Measurements from ENCODE around the gene AHDC1. TPM values are rescaled to one million over a fixed set of nuclear protein-coding genes. Genes with fewer than 3 reads are reported as not detected.

AHDC1 gene
- total RNA-seq, 4 donors from 2014 or later = 7.5 to 12.9 (median 8.2) TPM

DNA sequence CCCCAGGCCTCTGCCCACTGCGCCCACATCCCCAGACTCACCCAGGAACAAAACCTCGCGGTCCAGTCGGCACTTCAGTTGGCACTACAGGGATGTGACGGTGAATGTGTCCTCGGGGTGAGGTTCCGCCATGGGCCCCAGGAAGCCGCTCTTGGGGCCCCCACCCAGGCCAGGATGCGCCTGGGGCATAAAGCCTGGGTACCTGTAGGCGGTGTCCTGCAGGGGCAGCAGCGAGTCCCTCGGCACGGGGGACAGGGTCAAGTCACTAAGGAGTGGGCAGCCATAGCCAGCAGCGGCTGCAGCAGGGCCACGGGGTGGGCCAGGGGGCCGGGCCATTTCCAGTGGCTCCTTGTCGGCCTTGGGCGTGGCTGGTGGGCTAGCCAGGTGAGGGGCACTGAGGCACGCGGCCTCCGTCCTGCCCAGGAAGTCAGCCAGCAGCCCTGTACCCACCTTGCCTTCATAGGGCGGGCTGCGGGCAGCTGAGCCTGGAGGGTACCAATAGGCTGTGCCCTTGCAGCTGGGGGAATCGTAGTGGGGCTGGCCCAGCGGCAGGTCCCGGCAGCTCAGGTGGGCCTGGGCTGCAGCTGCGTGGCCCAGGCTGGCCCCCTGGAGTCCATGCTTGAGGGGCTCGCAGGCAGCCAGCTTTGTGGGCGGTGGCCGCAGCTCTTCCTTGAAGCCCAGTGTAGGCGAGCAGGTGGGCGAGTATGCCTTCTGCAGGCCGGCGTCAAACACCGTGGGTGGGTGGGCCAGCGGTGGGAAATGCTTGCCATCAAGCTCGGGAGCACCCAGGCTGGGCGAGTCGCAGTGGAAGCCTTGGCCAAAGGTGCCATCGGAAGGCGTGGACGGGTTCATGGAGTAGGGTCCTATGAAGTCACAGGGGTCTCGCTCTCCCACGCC is 56.5 kb downstream of the AHDC1 start:
- DNase-seq (ENCODE audit: low spot score) (no peak), ATAC-seq (ENCODE audit: low FRiP score) (no peak)
- TF ChIP-seq, protein P1, sequence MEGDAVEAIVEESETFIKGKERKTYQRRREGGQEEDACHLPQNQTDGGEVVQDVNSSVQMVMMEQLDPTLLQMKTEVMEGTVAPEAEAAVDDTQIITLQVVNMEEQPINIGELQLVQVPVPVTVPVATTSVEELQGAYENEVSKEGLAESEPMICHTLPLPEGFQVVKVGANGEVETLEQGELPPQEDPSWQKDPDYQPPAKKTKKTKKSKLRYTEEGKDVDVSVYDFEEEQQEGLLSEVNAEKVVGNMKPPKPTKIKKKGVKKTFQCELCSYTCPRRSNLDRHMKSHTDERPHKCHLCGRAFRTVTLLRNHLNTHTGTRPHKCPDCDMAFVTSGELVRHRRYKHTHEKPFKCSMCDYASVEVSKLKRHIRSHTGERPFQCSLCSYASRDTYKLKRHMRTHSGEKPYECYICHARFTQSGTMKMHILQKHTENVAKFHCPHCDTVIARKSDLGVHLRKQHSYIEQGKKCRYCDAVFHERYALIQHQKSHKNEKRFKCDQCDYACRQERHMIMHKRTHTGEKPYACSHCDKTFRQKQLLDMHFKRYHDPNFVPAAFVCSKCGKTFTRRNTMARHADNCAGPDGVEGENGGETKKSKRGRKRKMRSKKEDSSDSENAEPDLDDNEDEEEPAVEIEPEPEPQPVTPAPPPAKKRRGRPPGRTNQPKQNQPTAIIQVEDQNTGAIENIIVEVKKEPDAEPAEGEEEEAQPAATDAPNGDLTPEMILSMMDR (IDR thresholded peaks at IDR 0.05) = no peak

DNA sequence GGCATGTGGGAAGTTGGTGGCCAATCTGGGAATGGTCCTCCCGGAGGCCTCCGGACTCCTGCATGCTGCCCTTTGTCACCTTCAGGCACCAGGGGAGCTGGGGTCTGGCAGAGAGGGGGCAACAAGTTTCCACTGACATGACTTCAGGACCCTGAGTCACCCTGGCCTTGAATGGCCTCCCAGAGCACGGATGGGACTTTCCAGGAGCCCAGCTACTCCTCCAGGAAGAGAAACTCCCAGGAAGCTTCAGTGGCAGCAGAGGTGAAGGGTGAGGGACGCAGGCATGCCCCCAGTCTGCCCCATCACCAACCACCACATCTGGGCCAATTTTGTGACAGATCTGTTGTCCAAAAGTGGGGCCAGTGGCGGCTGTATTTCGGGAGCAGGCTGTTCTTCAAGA is 58.1 kb downstream of the AHDC1 start:
- peak; percentile 24 for ATAC-seq (ENCODE audit: low FRiP score)
- TF ChIP-seq, protein P1 (IDR thresholded peaks at IDR 0.05) = no peak

DNA sequence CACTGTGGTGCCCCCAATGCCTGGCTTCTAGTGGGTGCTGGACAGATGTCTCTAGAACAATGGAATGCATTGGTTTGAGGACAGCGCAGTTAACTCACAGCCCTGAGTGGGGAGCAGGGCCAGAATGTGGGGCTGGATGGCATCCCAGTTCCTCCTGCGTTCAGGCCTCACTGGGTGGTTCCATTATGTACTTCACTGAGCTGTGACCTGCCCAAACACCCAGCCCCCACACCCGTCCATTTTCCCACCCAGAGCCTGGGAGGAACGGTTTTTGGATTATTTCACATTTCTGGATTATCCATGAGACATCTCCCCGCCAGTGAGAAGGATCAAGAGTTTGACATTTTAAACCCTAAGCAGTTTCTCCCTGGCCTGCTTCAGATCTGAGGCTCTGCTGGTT is 58.7 kb downstream of the AHDC1 start:
- TF ChIP-seq, protein P1 (IDR thresholded peaks at IDR 0.05) = no peak
- DNase-seq (ENCODE audit: low spot score) (no peak), ATAC-seq (ENCODE audit: low FRiP score) (peak; percentile 10)

More for the DNA sequence above, 58.1 kb downstream of the AHDC1 start:
- DNase-seq (ENCODE audit: low spot score) = no peak

DNA sequence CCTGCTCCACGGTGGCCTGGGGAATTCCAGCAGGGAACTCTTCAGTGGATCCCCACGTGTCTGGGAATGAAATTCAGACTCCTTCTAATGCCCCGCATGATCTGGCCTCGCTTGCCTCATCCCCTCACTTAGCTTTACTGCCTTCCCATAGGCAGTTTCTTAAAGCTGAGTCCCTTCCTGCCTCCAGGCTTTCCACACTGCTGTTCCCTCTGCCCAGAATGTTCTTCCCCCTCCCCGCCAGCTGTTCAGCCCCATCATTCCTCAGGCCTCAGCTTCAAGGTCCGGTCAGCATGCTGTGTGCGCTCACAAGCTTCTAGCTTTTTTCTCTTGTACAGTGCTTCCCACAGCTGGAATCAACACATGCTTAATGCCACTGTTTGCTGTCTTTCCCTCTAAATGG is 59.1 kb downstream of the AHDC1 start:
- ATAC-seq (ENCODE audit: low FRiP score) (no peak), DNase-seq (ENCODE audit: low spot score) (no peak)
- TF ChIP-seq, protein P1 (IDR thresholded peaks at IDR 0.05) = no peak

DNA sequence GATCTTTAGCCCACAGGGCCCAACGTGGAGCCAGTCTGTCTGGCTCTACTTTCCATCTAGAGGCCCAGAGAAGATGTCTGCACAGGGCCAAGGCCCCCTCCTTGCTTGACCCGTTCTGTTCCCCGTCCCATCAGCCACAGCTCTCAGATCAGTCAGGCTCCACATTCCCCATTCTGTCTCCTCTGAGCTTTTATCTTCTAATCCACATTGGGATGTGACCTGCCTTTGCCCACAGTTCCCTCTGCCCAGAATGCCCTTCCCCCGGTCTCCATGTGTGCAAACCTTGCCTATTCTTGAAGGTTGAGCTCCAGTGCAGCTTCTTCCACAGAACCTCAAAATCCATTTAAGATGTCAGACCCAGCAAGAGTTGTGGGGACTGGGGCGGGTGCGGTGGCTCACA is 60.7 kb downstream of the AHDC1 start:
- ATAC-seq (ENCODE audit: low FRiP score) (no peak), DNase-seq (ENCODE audit: low spot score) (no peak)
- TF ChIP-seq, protein P1 (IDR thresholded peaks at IDR 0.05) = no peak

DNA sequence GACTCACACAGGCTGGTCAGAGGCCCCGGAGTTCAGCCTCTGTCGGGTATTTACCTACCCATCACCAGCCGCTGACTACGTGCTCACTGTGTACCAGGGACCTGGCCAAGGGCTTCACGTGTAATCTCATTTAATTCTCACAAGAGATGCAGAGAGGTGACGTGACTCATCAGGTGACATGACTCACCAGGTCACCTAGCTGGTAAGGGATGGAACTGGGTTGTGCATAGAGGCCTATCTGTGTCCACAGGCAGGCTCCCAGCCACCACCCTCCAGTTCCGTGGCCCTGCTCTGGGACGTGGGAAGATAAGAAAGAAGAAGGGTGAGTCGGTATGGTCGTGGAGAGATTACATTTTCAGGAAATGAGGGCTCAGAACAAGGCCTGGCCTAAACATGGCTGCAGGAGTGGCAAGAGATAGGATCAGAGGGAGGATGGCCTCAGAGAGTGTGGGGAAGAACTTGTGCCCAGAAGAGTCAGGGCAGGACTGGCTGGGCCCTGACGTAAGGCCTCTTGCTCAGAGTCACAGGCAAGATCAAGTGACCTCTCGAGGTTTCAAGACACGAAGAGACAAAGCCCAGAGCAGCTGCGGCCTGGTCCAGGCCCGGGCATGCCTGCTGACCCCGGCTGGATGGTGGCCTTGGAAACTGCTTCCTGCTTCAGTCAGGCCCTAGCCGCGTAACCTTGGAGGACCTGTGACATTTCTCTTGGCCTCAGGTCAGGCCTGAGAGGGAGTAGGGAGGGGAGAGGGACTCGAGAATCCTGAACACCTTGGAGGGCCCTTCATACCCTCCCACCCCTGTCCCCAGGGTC is 61.3 kb downstream of the AHDC1 start:
- peak; percentile 37 for ATAC-seq (ENCODE audit: low FRiP score)
- no peak for DNase-seq (ENCODE audit: low spot score)
- TF ChIP-seq, protein P1 (IDR thresholded peaks at IDR 0.05) = no peak
